Choroid plexus epithelial cell (primary cell): ENCODE measurements around the gene CFAP299.

Experiments
- DNase-seq: peaks from one replicate; pipeline ENCODE4 v3.0.0-alpha.2; 2010; ENCODE audit warnings: low read depth
- H3K4me3 ChIP-seq: 2 replicates; pipeline ENCODE4 v1.5.1; 2011; ENCODE audit warnings: low read depth, mild to moderate bottlenecking, control low read depth, low read length, moderate library complexity
- TF ChIP-seq, protein P1 (sequence below): conservative IDR thresholded peaks from 2 replicates; pipeline ENCODE4 v1.5.1; 2011; ENCODE audit warnings: low read depth, mild to moderate bottlenecking, control low read depth, inconsistent platforms, low read length, moderate library complexity

CFAP299 gene

DNA sequence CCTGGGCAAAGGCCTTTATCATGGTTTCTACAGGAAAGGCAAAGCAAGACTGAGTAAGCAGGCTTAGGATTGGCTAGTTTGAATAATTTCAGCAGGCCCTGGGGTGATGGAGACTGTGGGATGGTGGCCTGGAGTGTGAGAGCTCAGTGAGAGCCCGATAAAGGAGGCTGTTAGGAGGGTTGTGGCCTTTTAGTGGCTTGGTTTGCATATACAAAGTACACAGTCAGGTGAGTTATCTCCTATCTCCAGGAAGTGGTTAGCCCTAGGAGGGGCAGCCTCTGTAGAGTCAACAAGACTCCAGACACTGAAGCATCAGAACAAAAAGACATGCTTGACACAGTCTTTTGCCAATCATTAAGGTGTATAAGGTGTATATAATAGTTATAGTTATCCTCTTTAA is 157.2 kb downstream of the CFAP299 start:
- H3K4me3 ChIP-seq = no peak overlapping the region
- DNase-seq = no peak
- TF ChIP-seq, protein P1, sequence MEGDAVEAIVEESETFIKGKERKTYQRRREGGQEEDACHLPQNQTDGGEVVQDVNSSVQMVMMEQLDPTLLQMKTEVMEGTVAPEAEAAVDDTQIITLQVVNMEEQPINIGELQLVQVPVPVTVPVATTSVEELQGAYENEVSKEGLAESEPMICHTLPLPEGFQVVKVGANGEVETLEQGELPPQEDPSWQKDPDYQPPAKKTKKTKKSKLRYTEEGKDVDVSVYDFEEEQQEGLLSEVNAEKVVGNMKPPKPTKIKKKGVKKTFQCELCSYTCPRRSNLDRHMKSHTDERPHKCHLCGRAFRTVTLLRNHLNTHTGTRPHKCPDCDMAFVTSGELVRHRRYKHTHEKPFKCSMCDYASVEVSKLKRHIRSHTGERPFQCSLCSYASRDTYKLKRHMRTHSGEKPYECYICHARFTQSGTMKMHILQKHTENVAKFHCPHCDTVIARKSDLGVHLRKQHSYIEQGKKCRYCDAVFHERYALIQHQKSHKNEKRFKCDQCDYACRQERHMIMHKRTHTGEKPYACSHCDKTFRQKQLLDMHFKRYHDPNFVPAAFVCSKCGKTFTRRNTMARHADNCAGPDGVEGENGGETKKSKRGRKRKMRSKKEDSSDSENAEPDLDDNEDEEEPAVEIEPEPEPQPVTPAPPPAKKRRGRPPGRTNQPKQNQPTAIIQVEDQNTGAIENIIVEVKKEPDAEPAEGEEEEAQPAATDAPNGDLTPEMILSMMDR = no peak

DNA sequence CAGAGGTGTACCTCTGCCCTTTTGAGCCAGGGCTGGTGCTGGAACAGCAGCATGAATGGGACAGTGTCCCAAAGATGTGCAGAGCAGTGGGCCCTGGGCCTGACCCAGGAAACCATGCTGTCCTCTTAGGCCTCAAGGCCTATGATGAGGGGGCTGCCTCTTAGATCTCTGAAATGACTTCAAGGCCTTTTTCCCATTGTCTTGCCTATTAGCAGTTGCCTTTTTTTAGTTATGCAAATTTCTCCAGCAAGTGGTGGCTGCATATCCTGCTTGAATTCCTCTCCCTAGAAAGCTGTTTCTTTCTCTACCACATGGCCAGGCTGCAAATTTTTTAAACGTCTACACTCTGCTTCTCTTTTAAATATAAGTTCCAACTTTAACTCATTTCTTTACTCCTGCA is 160.3 kb downstream of the CFAP299 start:
- TF ChIP-seq, protein P1 = no peak
- no peak overlapping the region for H3K4me3 ChIP-seq

DNA sequence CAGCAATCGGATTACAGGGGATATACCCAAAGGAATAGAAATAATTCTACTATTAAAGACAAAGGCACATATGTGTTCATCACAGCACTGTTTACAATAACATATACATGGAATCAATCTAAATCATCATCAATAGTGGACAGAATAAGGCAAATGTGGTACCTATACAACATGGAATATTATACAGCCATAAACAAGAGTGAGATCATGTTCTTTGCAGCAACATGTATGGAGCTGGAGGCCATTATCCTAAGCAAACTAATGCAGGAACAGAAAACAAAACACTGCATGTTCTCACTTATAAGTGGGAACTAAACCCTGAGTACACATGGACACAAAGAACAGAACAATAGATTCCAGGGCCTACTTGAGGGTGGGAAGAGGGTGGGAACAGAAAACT is 163.2 kb downstream of the CFAP299 start:
- TF ChIP-seq, protein P1 = no peak
- no peak overlapping the region for H3K4me3 ChIP-seq
- no peak for DNase-seq

More for the DNA sequence above, 160.3 kb downstream of the CFAP299 start:
- no peak for DNase-seq

DNA sequence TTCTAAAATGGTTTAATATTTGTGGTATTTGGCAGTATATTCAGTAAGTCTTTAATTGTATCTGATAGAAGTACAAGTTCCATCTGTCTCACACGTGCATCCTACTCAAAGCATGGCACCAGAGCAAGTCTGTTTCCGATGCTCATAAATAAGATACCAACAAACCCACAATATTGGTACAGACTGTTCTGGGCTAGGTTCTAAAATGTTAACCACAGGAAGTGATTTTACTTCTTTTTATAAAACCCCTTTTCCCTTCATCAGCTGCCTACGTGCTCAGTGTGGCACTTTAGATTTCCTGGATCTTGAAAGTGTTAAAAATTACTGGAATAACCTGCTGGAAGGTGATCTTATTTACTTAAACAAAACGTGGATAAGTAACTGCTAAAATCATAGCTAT is 165.1 kb downstream of the CFAP299 start:
- H3K4me3 ChIP-seq = no peak overlapping the region
- TF ChIP-seq, protein P1 = no peak
- no peak for DNase-seq

DNA sequence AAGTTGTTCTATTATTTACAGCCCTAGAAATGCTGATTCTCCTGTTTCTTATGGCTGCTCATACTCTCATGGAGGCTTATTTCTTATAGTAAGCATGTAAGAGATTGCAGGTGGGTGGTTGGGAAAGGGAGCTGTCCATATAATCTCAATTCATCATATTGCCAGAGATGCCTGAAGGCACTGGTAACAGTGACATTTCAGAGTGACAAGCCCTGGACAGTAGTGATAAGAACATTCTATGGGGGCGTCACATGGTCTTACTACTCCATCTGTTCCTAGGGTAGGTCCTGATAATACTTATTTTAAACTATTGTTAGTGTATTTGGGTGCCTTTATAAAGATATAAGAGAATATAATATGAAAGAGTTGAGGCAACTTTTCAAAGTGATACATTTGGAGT is 171.5 kb downstream of the CFAP299 start:
- DNase-seq = no peak
- TF ChIP-seq, protein P1 = no peak
- no peak overlapping the region for H3K4me3 ChIP-seq

DNA sequence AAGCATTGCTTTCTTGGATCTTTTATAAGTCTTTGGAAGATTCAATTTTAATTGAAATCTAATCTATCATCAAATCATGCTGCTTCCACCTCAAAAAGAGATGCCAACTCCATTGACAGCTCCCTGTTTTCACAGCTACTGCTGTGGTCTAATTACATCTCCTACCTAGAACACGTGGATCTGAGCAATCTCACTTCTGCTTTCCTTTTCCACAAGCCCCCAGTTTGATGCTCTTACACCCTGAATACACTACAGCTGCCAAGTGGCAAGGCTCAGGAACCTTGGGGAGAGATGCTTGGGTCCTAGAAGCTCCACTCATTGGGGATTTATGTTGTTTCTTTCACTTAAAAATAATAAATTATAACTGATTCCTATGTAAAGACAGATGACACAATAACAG is 172.0 kb downstream of the CFAP299 start:
- DNase-seq = no peak
- TF ChIP-seq, protein P1 = no peak
- H3K4me3 ChIP-seq = no peak overlapping the region

DNA sequence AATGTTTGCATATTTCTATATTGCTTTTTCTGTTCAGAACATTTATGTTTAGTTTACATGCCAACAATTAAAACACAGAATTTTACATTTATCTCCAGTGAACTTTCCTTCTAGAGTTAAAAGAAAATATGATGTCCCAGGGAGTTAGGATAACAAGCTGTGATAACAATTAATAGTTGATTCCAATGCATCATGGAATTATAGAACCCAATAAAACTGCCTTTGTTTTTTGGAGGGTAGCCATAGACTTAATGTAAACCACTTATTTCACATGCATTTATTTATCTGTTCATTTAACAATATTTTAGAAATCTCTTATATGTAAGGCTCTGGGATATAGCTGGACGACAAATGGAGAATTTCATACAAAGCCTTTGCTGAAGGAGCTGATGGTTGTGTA is 180.0 kb downstream of the CFAP299 start:
- no peak overlapping the region for H3K4me3 ChIP-seq
- no peak for DNase-seq
- TF ChIP-seq, protein P1 = no peak
